BJ (cell line): Measurements from ENCODE around the gene ACVR2B. TPM values are rescaled to one million over a fixed set of nuclear protein-coding genes. Genes with fewer than 3 reads are reported as not detected.

Source experiments
- CTCF ChIA-PET: fragments of 350-600 bp; formaldehyde crosslinking; extraction: SDS; loops from one replicate; lab custom pipeline; 2021; ENCODE audit warnings: antibody characterized with exemption, inconsistent platforms; lab: Yijun Ruan, JAX
- POLR2A ChIA-PET: fragments of 300-600 bp; sonication (Branson Sonifier 250); formaldehyde crosslinking; extraction: SDS; loops from one replicate; lab custom pipeline; 2021; ENCODE audit warnings: antibody characterized with exemption; lab: Charles Lee
- DNase-seq: peaks from one replicate; pipeline ENCODE4 v3.0.0-alpha.2; 2011; ENCODE audit warnings: low read depth
- H3K27me3 ChIP-seq: 2 replicates; pipeline ENCODE4 v1.6.0; 2011; ENCODE audit warnings: low read length; ENCODE audit not compliant: control insufficient read depth, insufficient read depth
- H3K36me3 ChIP-seq: 2 replicates; pipeline ENCODE4 v1.5.1; 2011; ENCODE audit warnings: low read length; ENCODE audit not compliant: control insufficient read depth, insufficient read depth
- H3K4me3 ChIP-seq: 2 replicates; pipeline ENCODE4 v1.5.1; 2011; ENCODE audit warnings: low read depth, mild to moderate bottlenecking, control low read depth, low read length
- CTCF ChIP-seq: IDR thresholded peaks from 2 replicates; pipeline ENCODE4 v1.5.1; 2011; ENCODE audit warnings: low read depth, mild to moderate bottlenecking, control low read depth, inconsistent platforms, low read length, moderate library complexity; ENCODE audit not compliant: insufficient read depth
- polyA plus RNA-seq: library from polyadenylated mRNA; depleted of rRNA; stranded (reverse); fragments of >200 nt; gene quantifications from 2 replicates; pipeline ENCODE4 v1.2.3, GENCODE V29; 2011

The ACVR2B gene
- polyA plus RNA-seq, 1 experiment = 1.6 TPM

- H3K36me3 ChIP-seq = no peaks in the 10 kb centered on the region
- H3K27me3 ChIP-seq = no peaks in the 10 kb centered on the region
- DNase-seq = no peak
- H3K4me3 ChIP-seq = no peak overlapping the region
- POLR2A ChIA-PET = no interaction called here
- no peak for TF ChIP-seq CTCF
- CTCF ChIA-PET = interaction anchor here (1.3 to 3.5 kb wide), 4 partner anchors 9 to 142 kb away, joined by 3 to 22 read pairs (median 6); partner anchors contain the start of gene XYLB
Measured at GRCh38 chr3:38488949-38489348, 35.3 kb downstream of the ACVR2B start.

DNA sequence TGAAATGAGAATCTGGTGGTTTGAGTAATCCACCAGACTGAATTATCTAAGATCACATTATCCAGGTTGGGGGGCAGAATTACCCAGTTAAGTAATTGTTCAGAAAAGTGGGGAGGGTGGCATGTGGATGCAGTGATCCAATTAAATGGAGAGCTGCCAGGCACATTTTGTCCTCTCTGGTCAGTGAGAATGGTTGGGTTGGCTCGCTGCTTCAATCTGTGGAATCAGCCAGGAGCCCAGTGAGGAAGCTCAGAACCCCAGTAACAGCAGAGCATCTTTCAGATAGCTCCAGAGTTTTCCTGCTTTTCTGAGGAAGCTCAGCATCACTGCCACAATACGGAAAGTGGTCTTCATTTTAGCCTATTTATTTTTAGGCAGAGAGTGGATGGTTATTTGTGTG lies 36.1 kb downstream of the ACVR2B start:
- DNase-seq = no peak
- Histone ChIP-seq H3K36me3 (no peaks in the 10 kb centered on the region), H3K27me3 (no peaks in the 10 kb centered on the region), H3K4me3 (no peak overlapping the region)
- CTCF ChIA-PET = interaction anchor here (1.3 to 3.5 kb wide), 4 partner anchors 10 to 143 kb away, joined by 3 to 22 read pairs (median 6); partner anchors contain the start of gene XYLB
- POLR2A ChIA-PET = no interaction called here
- TF ChIP-seq CTCF = no peak

DNA sequence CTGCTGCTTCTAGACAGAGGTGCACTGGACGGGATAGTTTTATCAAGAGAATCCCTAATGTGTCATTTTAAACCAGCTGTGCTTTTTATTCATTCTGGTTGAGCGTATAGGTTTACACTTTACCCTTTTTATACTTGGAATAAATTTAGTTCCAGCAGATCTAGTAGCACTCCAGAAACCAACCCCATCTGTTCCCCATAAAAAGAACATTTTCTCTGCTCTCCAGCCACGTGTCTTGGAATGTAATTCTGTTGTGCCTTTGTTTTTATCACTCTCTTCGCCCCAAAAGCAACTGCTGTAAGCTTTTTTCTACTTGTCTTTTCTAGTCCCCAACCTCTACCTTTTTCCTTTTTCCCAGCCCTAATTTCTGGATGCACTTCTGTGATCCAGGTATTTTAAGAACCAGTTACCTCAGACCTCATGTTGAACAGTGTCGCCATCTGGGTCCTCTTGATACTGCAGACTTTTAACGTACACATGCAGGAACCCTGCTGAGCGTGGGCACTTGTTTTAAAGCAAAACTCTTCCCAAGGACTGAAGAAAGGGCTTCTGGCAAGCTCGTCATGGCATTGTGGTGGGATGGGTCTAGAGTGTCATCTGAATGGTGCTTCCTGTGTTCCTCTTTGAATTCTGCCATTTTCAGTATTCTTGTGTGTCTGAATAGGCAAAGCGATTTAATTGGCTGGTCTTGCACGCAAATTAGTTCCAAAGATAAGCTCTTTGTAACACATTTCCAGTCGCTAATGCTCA lies 36.8 kb downstream of the ACVR2B start:
- ChIA-PET CTCF (interaction anchor here (0.5 to 3.5 kb wide), 6 partner anchors 10 to 493 kb away, joined by 3 to 22 read pairs (median 4); partner anchors contain the start of gene XYLB), POLR2A (no interaction called here)
- Histone ChIP-seq H3K36me3 (no peaks in the 10 kb centered on the region), H3K4me3 (no peak overlapping the region), H3K27me3 (no peaks in the 10 kb centered on the region)
- no peak for DNase-seq
- no peak for TF ChIP-seq CTCF

DNA sequence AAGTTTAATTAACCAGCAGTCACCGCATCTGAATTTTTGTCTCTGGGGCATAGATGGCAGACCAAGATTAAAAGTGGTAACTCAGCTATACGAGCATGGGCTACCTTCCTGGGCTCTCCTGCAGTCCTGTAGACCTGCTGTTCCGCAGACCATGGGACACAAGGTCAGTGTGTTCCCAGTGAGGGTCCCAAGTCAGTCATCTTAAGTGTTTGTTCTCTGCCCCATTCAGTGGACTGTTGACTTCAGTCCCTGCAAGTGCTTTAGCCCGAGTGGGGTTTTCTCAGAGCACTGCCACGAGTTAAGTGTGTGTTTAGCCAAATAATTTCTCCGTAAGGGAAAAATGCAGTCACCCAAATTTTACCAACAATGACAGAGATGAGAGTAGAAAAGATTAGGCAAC lies 37.5 kb downstream of the ACVR2B start:
- Histone ChIP-seq H3K27me3 (no peaks in the 10 kb centered on the region), H3K4me3 (no peak overlapping the region), H3K36me3 (no peaks in the 10 kb centered on the region)
- TF ChIP-seq CTCF = no peak
- DNase-seq = no peak
- ChIA-PET CTCF (interaction anchor here (3.5 kb wide), 1 partner anchor 11 kb away, joined by 22 read pairs; no protein-coding TSS in a partner anchor), POLR2A (no interaction called here)

GRCh38 chr3:38493031-38493430 lies 39.3 kb downstream of the ACVR2B start:
- TF ChIP-seq CTCF = no peak
- POLR2A ChIA-PET = no interaction called here
- H3K27me3 ChIP-seq = no peaks in the 10 kb centered on the region

More at GRCh38 chr3:38493031-38493430, 39.3 kb downstream of the ACVR2B start:
- Histone ChIP-seq H3K36me3 (no peaks in the 10 kb centered on the region), H3K4me3 (no peak overlapping the region)
- no peak for DNase-seq
- CTCF ChIA-PET = interaction anchor here (1.7 kb wide), 1 partner anchor 13 kb away, joined by 11 read pairs; no protein-coding TSS in a partner anchor
